CD4-positive, alpha-beta T cell treated with Interleukin-4 for 4 hours (primary cell): ENCODE data around the gene TCFL5.

Experiments used
- DNase-seq: peaks from one replicate; pipeline ENCODE4 v3.0.0-alpha.2; 2020

The TCFL5 gene

GRCh38 chr20:62861726-62862336 is at the start of gene TCFL5:
TCFL5 (minus strand) TSS chr20:62861822; CDS start chr20:62861670, 152 bp downstream.
- peak; percentile 84 for DNase-seq

- DNase-seq: no peak
Measured at GRCh38 chr20:62910777-62911497, 49.3 kb upstream of the TCFL5 start.

GRCh38 chr20:62910217-62910766 is 48.7 kb upstream of the TCFL5 start:
- no peak for DNase-seq

GRCh38 chr20:62908971-62909791 is 47.6 kb upstream of the TCFL5 start:
- no peak for DNase-seq

- DNase-seq: peak; percentile 31
Measured at GRCh38 chr20:62907384-62908317, 46.0 kb upstream of the TCFL5 start.

GRCh38 chr20:62906647-62907375 is 45.2 kb upstream of the TCFL5 start:
- no peak for DNase-seq

GRCh38 chr20:62906209-62906608 is 44.6 kb upstream of the TCFL5 start:
- DNase-seq: no peak

- DNase-seq: no peak
Measured at GRCh38 chr20:62905536-62906117, 44.0 kb upstream of the TCFL5 start.

GRCh38 chr20:62902926-62903615 is 41.4 kb upstream of the TCFL5 start:
- no peak for DNase-seq

GRCh38 chr20:62901891-62902290 is 40.3 kb upstream of the TCFL5 start:
- no peak for DNase-seq

- DNase-seq: no peak
Measured at GRCh38 chr20:62900692-62901584, 39.3 kb upstream of the TCFL5 start.

- peak; percentile 78 for DNase-seq
Measured at GRCh38 chr20:62900052-62900691, 38.5 kb upstream of the TCFL5 start.

- DNase-seq: no peak
Measured at GRCh38 chr20:62899633-62900051, 38.0 kb upstream of the TCFL5 start.

- DNase-seq: no peak
Measured at GRCh38 chr20:62898970-62899632, 37.5 kb upstream of the TCFL5 start.

GRCh38 chr20:62898093-62898964 is 36.7 kb upstream of the TCFL5 start:
- DNase-seq: no peak

- no peak for DNase-seq
Measured at GRCh38 chr20:62897666-62898065, 36.0 kb upstream of the TCFL5 start.

GRCh38 chr20:62896526-62896925 is 34.9 kb upstream of the TCFL5 start:
- DNase-seq: no peak
